Nephron (organoid): ENCODE data around the gene CCDC91.

Experiments used
- H3K27ac Mint-ChIP-seq, 3 experiments: 2 replicates each; pipeline ENCODE4 v1.8.0; 2020; ENCODE audit warnings: mixed read lengths in 3 of 3, mild to moderate bottlenecking in 2 of 3, moderate library complexity in 1 of 3
- H3K27me3 Mint-ChIP-seq: 2 replicates; pipeline ENCODE4 v1.8.0; 2021; ENCODE audit warnings: low read depth, mild to moderate bottlenecking, moderate library complexity, mixed read lengths
- H3K36me3 Mint-ChIP-seq: 2 replicates; pipeline ENCODE4 v1.8.0; 2020; ENCODE audit warnings: low read depth, mixed read lengths
- H3K4me1 Mint-ChIP-seq: 2 replicates; pipeline ENCODE4 v1.8.0; 2020; ENCODE audit warnings: mixed read lengths
- H3K4me3 Mint-ChIP-seq, 3 experiments: 2 replicates each; pipeline ENCODE4 v1.8.0; 2020; ENCODE audit warnings: mild to moderate bottlenecking in 3 of 3, mixed read lengths in 3 of 3, moderate library complexity in 2 of 3
- H3K9me3 Mint-ChIP-seq: 2 replicates; pipeline ENCODE4 v1.8.0; 2020; ENCODE audit warnings: mixed read lengths
- TF ChIP-seq, protein P1 (sequence below), 3 experiments: fragments of 200-600 bp; sonication (generic); IDR thresholded peaks; one replicate each; pipeline ENCODE4 v1.5.0; 2021; ENCODE audit warnings: antibody characterized with exemption in 3 of 3; ENCODE audit not compliant: unreplicated experiment in 3 of 3

The CCDC91 gene

DNA sequence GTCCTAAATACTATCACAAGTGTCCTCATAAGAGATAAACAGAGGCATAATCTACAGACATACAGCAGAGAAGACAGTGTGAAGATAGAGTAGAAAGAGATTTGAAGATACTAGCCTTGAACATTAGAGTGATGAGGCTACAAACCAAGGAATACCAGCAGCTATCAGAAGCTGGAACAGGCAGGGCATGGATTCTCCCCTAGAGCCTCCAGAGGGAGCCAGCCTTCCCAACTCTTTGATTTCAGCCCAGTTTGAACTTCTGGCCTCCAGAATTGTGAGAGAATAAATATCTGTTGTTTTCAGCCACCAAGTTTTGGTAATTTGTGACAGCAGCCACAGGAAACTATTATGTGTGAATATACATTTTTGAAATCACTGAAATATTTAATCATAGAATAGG lies 47.2 kb downstream of the CCDC91 start:
- H3K27me3 Mint-ChIP-seq: no peaks in the 10 kb centered on the region
- H3K4me3 Mint-ChIP-seq: no peak overlapping the region
- TF ChIP-seq, protein P1, sequence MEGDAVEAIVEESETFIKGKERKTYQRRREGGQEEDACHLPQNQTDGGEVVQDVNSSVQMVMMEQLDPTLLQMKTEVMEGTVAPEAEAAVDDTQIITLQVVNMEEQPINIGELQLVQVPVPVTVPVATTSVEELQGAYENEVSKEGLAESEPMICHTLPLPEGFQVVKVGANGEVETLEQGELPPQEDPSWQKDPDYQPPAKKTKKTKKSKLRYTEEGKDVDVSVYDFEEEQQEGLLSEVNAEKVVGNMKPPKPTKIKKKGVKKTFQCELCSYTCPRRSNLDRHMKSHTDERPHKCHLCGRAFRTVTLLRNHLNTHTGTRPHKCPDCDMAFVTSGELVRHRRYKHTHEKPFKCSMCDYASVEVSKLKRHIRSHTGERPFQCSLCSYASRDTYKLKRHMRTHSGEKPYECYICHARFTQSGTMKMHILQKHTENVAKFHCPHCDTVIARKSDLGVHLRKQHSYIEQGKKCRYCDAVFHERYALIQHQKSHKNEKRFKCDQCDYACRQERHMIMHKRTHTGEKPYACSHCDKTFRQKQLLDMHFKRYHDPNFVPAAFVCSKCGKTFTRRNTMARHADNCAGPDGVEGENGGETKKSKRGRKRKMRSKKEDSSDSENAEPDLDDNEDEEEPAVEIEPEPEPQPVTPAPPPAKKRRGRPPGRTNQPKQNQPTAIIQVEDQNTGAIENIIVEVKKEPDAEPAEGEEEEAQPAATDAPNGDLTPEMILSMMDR (IDR thresholded peaks at IDR 0.05; ENCODE audit: unreplicated experiment in 3 of 3): no peak
- H3K9me3 Mint-ChIP-seq: no peaks in the 10 kb centered on the region
- no peaks in the 10 kb centered on the region for H3K4me1 Mint-ChIP-seq
- no peak overlapping the region for H3K27ac Mint-ChIP-seq
- no peaks in the 10 kb centered on the region for H3K36me3 Mint-ChIP-seq

DNA sequence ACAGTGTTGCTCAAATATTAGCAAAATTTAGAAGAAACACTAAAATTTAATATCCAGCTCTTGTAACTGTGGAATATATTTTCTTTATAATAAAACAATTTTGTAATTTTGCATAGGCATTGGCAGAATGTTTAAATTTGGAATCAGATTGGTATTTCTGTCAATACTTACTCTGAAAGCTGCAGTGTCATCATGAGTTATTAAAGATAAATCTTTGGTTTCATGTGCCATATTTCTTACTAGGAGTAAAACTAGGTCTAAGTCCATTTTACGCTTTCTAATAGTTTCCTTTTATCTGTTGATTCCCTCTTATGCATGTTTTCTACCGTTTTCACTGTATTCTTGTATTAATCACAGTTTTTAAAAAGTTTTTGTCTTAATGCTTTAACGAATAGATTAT lies 49.7 kb downstream of the CCDC91 start:
- no peaks in the 10 kb centered on the region for H3K27me3 Mint-ChIP-seq
- no peak overlapping the region for H3K4me3 Mint-ChIP-seq
- no peaks in the 10 kb centered on the region for H3K9me3 Mint-ChIP-seq
- H3K36me3 Mint-ChIP-seq: no peaks in the 10 kb centered on the region
- H3K4me1 Mint-ChIP-seq: no peaks in the 10 kb centered on the region
- TF ChIP-seq, protein P1 (IDR thresholded peaks at IDR 0.05; ENCODE audit: unreplicated experiment in 3 of 3): no peak
- no peak overlapping the region for H3K27ac Mint-ChIP-seq

DNA sequence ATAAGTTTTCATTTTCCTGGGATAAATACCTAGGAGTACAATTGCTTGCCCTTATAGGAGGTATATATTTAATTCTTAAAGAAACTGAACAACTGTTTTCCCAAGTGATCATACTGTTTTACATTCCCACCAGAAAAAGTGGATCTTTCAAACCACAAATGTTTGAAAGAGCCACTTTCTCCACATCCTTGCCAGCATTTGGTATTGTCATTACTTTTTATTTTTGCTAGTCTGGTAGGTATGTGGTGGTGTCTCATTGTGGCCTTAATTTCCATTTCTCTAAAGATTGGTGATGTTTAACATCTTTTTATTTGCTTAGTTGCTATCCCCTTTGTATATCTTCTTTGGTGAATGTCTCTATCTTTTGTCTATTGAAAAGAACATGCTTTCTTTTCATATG lies 50.6 kb downstream of the CCDC91 start:
- Mint-ChIP-seq H3K27me3 (no peaks in the 10 kb centered on the region), H3K36me3 (no peaks in the 10 kb centered on the region), H3K27ac (no peak overlapping the region), H3K4me3 (no peak overlapping the region), H3K9me3 (no peaks in the 10 kb centered on the region), H3K4me1 (no peaks in the 10 kb centered on the region)
- TF ChIP-seq, protein P1 (IDR thresholded peaks at IDR 0.05; ENCODE audit: unreplicated experiment in 3 of 3): no peak

DNA sequence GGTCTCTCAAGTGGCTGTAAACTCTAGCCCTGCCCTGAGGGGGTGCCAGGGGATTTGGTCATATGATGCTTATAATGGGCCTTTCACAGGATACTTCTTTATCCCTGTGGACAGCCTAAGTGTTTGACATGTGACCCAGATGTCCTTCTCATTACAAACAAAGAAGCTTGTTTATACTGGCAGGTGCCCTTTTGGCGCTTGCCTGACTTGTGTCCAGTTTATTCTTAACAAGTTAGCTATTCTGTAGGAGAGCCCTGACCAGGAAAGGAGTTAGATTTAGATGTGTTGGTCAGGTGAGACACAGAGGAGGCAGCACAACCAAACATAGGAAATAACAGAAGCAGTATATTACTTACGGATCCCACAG lies 51.9 kb downstream of the CCDC91 start:
- H3K9me3 Mint-ChIP-seq: no peaks in the 10 kb centered on the region

DNA sequence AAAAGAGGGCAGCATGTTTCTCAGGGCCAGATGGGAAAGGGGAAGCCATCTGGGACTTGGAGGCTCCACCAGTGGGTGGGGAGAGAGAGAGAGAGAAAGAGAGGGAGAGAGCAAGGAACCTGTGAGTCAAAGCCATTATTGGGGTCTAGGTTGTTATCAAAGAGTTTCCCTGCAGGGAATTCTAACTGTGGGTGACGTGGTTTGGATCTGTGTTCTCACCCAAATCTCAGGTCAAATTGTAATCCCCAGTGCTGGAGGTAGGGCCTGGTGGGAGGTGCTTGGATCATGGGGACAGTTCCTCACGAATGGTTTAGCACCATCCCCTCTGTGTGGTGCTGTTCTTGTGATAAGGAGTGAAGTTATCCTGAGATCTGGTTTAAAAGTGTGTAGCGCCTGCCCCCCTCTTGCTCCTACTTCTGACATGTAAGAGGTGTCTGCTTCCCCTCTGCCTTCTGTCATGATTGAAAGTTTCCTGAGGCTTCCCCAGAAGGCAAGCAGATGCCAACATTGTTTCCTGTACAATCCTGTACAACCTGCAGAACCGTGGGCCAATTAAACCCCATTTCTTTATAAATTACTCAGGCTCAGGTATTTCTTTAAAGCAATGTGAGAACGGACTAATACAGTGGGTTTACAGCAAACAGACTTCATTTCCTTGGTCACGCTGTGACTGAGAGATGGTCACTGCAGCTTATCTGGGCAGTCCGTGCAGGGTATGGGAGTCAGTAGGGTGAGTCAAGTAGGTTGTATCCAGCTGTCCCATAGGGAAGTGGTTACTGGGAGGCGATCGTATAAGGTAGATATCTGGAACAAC lies 52.4 kb downstream of the CCDC91 start:
- H3K9me3 Mint-ChIP-seq: no peaks in the 10 kb centered on the region
- no peaks in the 10 kb centered on the region for H3K4me1 Mint-ChIP-seq
- H3K27me3 Mint-ChIP-seq: no peaks in the 10 kb centered on the region
- no peaks in the 10 kb centered on the region for H3K36me3 Mint-ChIP-seq
- no peak overlapping the region for H3K27ac Mint-ChIP-seq
- TF ChIP-seq, protein P1 (IDR thresholded peaks at IDR 0.05; ENCODE audit: unreplicated experiment in 3 of 3): no peak
- H3K4me3 Mint-ChIP-seq: no peak overlapping the region

More for the DNA sequence above, 51.9 kb downstream of the CCDC91 start:
- Mint-ChIP-seq H3K4me3 (no peak overlapping the region), H3K4me1 (no peaks in the 10 kb centered on the region), H3K27me3 (no peaks in the 10 kb centered on the region), H3K27ac (no peak overlapping the region), H3K36me3 (no peaks in the 10 kb centered on the region)
- TF ChIP-seq, protein P1 (IDR thresholded peaks at IDR 0.05; ENCODE audit: unreplicated experiment in 3 of 3): no peak

DNA sequence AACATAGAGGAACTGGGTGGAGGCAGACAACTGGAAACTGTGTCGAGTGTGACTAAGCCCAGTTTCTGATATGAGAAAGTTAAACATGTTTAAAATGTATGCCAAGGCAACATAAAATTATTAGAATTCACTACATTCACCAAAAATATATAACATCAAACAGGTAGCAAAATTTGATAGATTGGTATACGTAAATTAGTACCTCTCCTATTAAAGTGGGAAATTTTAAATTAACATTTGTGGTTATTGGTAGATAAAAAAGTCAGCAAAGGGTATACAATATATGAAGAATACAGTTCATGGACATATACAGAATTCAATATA lies 53.0 kb downstream of the CCDC91 start:
- Mint-ChIP-seq H3K27me3 (no peaks in the 10 kb centered on the region), H3K27ac (no peak overlapping the region), H3K9me3 (no peaks in the 10 kb centered on the region), H3K36me3 (no peaks in the 10 kb centered on the region), H3K4me3 (no peak overlapping the region), H3K4me1 (no peaks in the 10 kb centered on the region)
- TF ChIP-seq, protein P1 (IDR thresholded peaks at IDR 0.05; ENCODE audit: unreplicated experiment in 3 of 3): no peak
